GM21529 (cell line): ENCODE results near the gene TLR7.

ENCODE experiments used
- ATAC-seq: cut with Tn5 transposase; IDR thresholded peaks from one replicate; pipeline ENCODE4 v1.9.1; 2021; ENCODE audit not compliant: unreplicated experiment

The TLR7 gene

DNA sequence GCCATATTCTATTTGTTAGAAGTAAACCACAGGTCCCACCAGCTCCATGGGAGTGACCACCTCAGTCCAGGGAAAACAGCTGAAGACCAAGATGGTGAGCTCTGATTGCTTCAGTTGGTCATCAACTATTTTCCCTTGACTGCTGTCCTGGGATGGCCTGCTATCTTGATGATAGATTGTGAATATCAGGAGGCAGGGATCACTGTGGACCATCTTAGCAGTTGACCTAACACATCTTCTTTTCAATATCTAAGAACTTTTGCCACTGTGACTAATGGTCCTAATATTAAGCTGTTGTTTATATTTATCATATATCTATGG is 55.7 kb downstream of the TLR7 start:
- no peak for ATAC-seq

DNA sequence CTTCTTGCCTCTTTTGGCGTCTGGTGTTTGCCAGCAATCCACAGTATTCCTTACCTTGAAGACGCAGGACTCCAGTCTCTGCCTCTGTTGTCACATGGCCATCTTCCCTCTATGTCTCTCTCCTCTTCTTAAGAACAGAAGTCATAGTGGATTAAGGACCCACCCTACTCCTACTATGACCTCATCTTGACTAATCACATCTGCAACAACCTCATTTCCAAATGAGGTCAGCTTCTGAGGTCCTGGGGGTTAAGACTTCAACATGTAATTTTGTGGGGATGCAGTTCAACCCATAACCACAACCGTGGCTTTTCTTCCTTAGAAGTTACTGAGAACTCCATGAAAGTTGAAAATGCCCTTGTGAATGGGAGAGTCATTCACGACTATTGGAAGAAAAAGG is 62.8 kb downstream of the TLR7 start:
- no peak for ATAC-seq

DNA sequence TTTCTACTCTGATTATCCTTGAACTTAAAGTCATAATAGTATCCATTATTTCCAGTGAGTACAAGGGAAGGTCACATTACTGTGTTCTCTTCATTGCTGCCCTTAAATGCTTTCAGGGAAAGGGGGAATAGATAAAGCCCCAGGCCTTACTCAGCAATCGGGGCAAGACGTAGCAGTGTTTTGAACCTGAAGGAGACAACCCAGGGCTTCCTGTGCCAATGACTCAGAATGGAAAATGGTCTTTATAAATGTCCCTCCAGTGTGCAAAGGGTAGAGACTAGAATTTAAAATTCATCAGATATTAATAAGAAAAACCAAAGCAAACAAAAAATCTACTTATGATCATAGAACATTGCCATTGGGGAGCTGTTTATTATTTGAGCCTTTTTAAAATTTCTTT is 63.3 kb downstream of the TLR7 start:
- no peak for ATAC-seq

DNA sequence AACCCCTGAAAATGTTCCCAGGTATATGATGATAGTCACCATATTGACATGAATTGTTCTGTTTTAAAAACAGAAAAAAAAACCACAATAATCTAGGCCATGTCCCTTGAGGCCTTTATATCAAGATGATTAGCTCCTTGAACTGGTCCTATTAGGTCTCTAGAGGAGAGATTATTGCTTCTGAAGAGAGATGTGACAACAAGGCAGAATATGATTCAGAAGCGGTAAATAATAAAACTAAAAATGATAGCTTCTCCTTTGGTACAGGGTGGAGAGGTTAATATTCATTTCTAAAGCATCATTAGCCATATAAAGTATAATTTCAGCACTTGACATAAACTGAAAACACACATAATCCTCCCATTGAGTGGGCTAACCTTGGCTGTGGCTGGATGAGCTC is 65.4 kb downstream of the TLR7 start:
- no peak for ATAC-seq

DNA sequence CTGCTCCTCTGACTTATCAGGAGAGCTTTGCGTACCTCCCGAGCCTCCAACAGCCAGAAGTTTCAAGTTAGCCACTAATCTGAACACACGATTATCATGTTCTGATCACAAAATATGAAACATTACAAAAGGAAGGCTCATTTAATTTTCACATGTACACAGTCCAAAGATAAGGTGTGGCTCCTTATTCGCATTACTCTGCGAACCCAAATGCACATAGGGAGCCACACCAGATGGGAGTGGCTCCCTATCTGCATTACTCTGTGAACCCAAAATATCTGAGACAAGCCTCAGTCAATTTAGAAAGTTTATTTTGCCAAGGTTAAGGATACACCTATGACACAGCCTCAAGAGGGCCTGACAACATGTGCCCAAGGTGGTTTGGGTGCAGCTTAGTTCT is 68.0 kb downstream of the TLR7 start:
- no peak for ATAC-seq

DNA sequence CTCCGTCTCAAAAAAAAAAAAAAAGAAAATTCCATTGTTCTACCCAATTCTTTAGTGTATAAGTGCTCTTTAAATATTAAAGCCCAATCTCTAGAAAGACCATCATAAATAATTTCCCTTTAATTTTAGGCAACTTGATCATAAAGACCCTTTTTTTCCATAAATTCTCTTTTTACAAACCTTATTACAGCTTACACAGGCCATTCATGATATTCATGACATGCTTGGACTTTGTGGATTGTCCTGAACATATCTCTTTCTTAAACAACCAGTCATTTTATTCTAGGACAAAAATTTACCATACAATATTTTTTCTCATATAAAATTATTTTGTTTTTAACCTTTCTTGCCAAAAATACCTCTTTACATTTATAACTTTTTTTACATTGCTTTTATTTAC is 70.1 kb downstream of the TLR7 start:
- ATAC-seq, result no peak
